MCF 10A (cell line): ENCODE data around the gene HES3. TPM values are rescaled to one million over a fixed set of nuclear protein-coding genes. Genes with fewer than 3 reads are reported as not detected.

Experiments
- BruUV-seq: library from RNA; stranded (reverse); fragments of 400-500 nt; replicated peaks from 2 replicates; lab custom pipeline; 2021; lab: Mats Ljungman, UMichigan
- CTCF ChIA-PET: fragments of 300-600 bp; sonication (Branson Sonifier 250); formaldehyde crosslinking; extraction: SDS; loops from one replicate; lab custom pipeline; 2021; ENCODE audit warnings: antibody characterized with exemption, inconsistent platforms; lab: Yijun Ruan, JAX
- POLR2A ChIA-PET: fragments of 300-600, 350-650 bp; sonication (Branson Sonifier 250); formaldehyde crosslinking; extraction: SDS; loops from one replicate; lab custom pipeline; 2020; ENCODE audit warnings: antibody characterized with exemption, inconsistent platforms; lab: Yijun Ruan, JAX
- DNase-seq: peaks from one replicate; pipeline ENCODE4 v3.0.0-alpha.2; 2018; ENCODE audit not compliant: unreplicated experiment
- H3K27ac Mint-ChIP-seq: one replicate; pipeline ENCODE4 v1.8.0; 2022; ENCODE audit warnings: mild to moderate bottlenecking, low read depth, mixed read lengths; ENCODE audit not compliant: unreplicated experiment
- H3K27me3 Mint-ChIP-seq: one replicate; pipeline ENCODE4 v1.8.0; 2022; ENCODE audit warnings: mixed read lengths; ENCODE audit not compliant: insufficient read depth, unreplicated experiment
- H3K36me3 Mint-ChIP-seq: one replicate; pipeline ENCODE4 v1.8.0; 2022; ENCODE audit warnings: mild to moderate bottlenecking, moderate library complexity, mixed read lengths; ENCODE audit not compliant: insufficient read depth, unreplicated experiment
- H3K4me1 Mint-ChIP-seq: one replicate; pipeline ENCODE4 v1.8.0; 2022; ENCODE audit warnings: mixed read lengths; ENCODE audit not compliant: insufficient read depth, unreplicated experiment
- H3K4me3 Mint-ChIP-seq: one replicate; pipeline ENCODE4 v1.8.0; 2022; ENCODE audit warnings: mild to moderate bottlenecking, moderate library complexity, mixed read lengths; ENCODE audit not compliant: unreplicated experiment
- H3K9me3 Mint-ChIP-seq: one replicate; pipeline ENCODE4 v1.8.0; 2022; ENCODE audit warnings: mixed read lengths; ENCODE audit not compliant: unreplicated experiment
- CTCF ChIP-seq: fragments of 200-600 bp; IDR thresholded peaks from one replicate; pipeline ENCODE4 v1.8.0; 2022; ENCODE audit warnings: antibody characterized with exemption, mild to moderate bottlenecking; ENCODE audit not compliant: unreplicated experiment
- intact Hi-C: fragments of 100-400 bp; cut with micrococcal nuclease; formaldehyde crosslinking; loops from 2 replicates; pipeline ENCODE4 v1.14.1; 2022
- total RNA-seq: library from RNA; stranded (reverse); gene quantifications from 2 replicates; pipeline ENCODE4 v1.2.3, GENCODE V29; 2022

The HES3 gene
- total RNA-seq, 1 experiment from 2014 or later, result not detected

GRCh38 chr1:6292102-6292501 is 48.1 kb downstream of the HES3 start:
- no TSS peak for BruUV-seq
- intact Hi-C loops, result no loop called here
- H3K36me3 Mint-ChIP-seq, result peaks cover 36% of the 10 kb centered on the region
- H3K27ac Mint-ChIP-seq, result no peak overlapping the region
- peaks cover 6% of the 10 kb centered on the region for H3K4me1 Mint-ChIP-seq
- H3K9me3 Mint-ChIP-seq, result no peaks in the 10 kb centered on the region
- no peak for DNase-seq
- ChIA-PET POLR2A (no interaction called here), CTCF (no interaction called here)
- no peak overlapping the region for H3K4me3 Mint-ChIP-seq
- H3K27me3 Mint-ChIP-seq, result no peaks in the 10 kb centered on the region
- no peak for TF ChIP-seq CTCF

GRCh38 chr1:6294080-6294889 is 50.3 kb downstream of the HES3 start:
- H3K27me3 Mint-ChIP-seq, result no peaks in the 10 kb centered on the region
- CTCF ChIA-PET, result interaction anchor here (0.5 to 1.7 kb wide), 3 partner anchors 14 to 104 kb away, joined by 3 to 5 read pairs (median 4); no protein-coding TSS in a partner anchor
- H3K4me1 Mint-ChIP-seq, result peaks cover 11% of the 10 kb centered on the region
- H3K36me3 Mint-ChIP-seq, result peaks cover 40% of the 10 kb centered on the region
- no peak for DNase-seq
- H3K27ac Mint-ChIP-seq, result no peak overlapping the region
- intact Hi-C loops, result no loop called here
- TF ChIP-seq CTCF, result no peak
- POLR2A ChIA-PET, result no interaction called here
- H3K9me3 Mint-ChIP-seq, result no peaks in the 10 kb centered on the region
- BruUV-seq, result no TSS peak
- H3K4me3 Mint-ChIP-seq, result no peak overlapping the region

- Mint-ChIP-seq H3K9me3 (no peaks in the 10 kb centered on the region), H3K4me3 (no peak overlapping the region), H3K27me3 (no peaks in the 10 kb centered on the region), H3K36me3 (peaks cover 40% of the 10 kb centered on the region), H3K4me1 (peaks cover 18% of the 10 kb centered on the region), H3K27ac (no peak overlapping the region)
- no peak for TF ChIP-seq CTCF
- ChIA-PET CTCF (interaction anchor here (0.5 to 1.7 kb wide), 3 partner anchors 15 to 104 kb away, joined by 3 to 5 read pairs (median 4); no protein-coding TSS in a partner anchor), POLR2A (no interaction called here)
- no peak for DNase-seq
- BruUV-seq, result no TSS peak
- intact Hi-C loops, result no loop called here
Measured at GRCh38 chr1:6294890-6295556, 51.0 kb downstream of the HES3 start.

Other genes starting within 250 kb of the HES3 start
- 11.8 and 13.3 TPM in 2 replicates for gene KCNAB2, start 198.3 kb upstream of the HES3 start, total RNA-seq
- gene CHD5, start 63.9 kb upstream of the HES3 start, total RNA-seq, result 0.07 and 0.17 TPM in 2 replicates
- gene RPL22, start 44.6 kb upstream of the HES3 start, total RNA-seq, result 477 and 513 TPM in 2 replicates
- gene RNF207, start 38.1 kb upstream of the HES3 start, total RNA-seq, result 6.2 and 12.4 TPM in 2 replicates
- gene ICMT, start 8.2 kb upstream of the HES3 start, total RNA-seq, result 26.5 and 28.3 TPM in 2 replicates
- 4.6 and 5.0 TPM in 2 replicates for gene GPR153, start 16.9 kb downstream of the HES3 start, total RNA-seq
- 110 and 117 TPM in 2 replicates for gene ACOT7, start 149.6 kb downstream of the HES3 start, total RNA-seq
- 5.0 and 7.6 TPM in 2 replicates for gene HES2, start 175.7 kb downstream of the HES3 start, total RNA-seq
- gene ESPN, start 180.6 kb downstream of the HES3 start, total RNA-seq, result 0.68 TPM in 1 of 2 replicates, not detected in the other
- 27.6 and 33.7 TPM in 2 replicates for gene TNFRSF25, start 222.0 kb downstream of the HES3 start, total RNA-seq
- gene PLEKHG5, start 247.5 kb downstream of the HES3 start, total RNA-seq, result 32.3 and 35.9 TPM in 2 replicates